ENCODE data around the gene PIM3.

Gene PIM3

DNA sequence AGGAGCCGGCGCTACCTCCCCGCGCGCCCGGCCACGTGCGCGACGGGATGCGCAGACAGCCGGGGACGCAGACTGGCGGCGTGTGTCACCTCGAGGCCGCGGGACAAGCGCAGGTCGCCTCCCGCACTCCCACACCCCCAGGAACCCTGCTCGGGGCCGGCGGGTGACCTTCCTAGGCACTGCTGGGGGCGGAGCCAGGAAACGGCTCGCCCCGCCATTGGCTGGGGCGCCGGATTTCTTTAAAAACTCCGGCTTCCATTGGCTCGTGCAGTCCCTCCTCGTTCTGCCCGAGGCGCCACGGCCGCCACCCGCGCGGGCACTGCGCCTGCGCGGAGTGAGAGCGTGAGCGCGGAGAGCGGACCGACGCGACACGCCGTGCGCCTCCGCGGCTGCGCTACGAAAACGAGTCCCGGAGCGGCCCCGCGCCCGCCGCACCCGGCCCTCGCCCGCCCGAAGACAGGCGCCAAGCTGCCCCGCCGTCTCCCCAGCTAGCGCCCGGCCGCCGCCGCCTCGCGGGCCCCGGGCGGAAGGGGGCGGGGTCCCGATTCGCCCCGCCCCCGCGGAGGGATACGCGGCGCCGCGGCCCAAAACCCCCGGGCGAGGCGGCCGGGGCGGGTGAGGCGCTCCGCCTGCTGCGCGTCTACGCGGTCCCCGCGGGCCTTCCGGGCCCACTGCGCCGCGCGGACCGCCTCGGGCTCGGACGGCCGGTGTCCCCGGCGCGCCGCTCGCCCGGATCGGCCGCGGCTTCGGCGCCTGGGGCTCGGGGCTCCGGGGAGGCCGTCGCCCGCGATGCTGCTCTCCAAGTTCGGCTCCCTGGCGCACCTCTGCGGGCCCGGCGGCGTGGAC lies at the start of gene PIM3:
Gene PIM3, plus strand, starts transcription at position 614 of the 846 bp plus-strand sequence. Its CDS starts 176 bp downstream, at position 790.
- Histone ChIP-seq H3K9me3 (ENCODE audit: insufficient read depth, low read length) (no peaks in the 10 kb centered on the region), H3K4me3 (ENCODE audit: insufficient read depth, low read length, poor library complexity, severe bottlenecking) (peak within 1 kb of the TSS; percentile 88), H2AFZ (ENCODE audit: low read depth, low read length, severe bottlenecking) (no peak within 1 kb of the TSS), H3K9ac (ENCODE audit: low read length) (peak within 1 kb of the TSS; percentile 86), H3K36me3 (ENCODE audit: low read length) (no peaks in the 10 kb centered on the region; the same call in 1 of the 2 replicates), H3F3A (ENCODE audit: insufficient read depth) (0 out of 2 replicates have a peak, but pooled peaks cover 4% of the 10 kb centered on the region), H3K27me3 (ENCODE audit: low read length) (no peaks in the 10 kb centered on the region), H3K27ac (ENCODE audit: low read depth, low read length) (peak within 1 kb of the TSS; percentile 83), H4K20me1 (ENCODE audit: low read depth, low read length) (peaks cover 3% of the 10 kb centered on the region; the same call in 1 of the 2 replicates), H3K4me2 (ENCODE audit: low read depth, low read length, poor library complexity, severe bottlenecking) (peak within 1 kb of the TSS; percentile 87), H3K79me2 (ENCODE audit: insufficient read depth, low read length) (peaks cover 31% of the 10 kb centered on the region), H3K9me2 (replicated peaks; ENCODE audit: insufficient read depth, low read length) (no peaks in the 10 kb centered on the region)
- TF ChIP-seq, protein P1, sequence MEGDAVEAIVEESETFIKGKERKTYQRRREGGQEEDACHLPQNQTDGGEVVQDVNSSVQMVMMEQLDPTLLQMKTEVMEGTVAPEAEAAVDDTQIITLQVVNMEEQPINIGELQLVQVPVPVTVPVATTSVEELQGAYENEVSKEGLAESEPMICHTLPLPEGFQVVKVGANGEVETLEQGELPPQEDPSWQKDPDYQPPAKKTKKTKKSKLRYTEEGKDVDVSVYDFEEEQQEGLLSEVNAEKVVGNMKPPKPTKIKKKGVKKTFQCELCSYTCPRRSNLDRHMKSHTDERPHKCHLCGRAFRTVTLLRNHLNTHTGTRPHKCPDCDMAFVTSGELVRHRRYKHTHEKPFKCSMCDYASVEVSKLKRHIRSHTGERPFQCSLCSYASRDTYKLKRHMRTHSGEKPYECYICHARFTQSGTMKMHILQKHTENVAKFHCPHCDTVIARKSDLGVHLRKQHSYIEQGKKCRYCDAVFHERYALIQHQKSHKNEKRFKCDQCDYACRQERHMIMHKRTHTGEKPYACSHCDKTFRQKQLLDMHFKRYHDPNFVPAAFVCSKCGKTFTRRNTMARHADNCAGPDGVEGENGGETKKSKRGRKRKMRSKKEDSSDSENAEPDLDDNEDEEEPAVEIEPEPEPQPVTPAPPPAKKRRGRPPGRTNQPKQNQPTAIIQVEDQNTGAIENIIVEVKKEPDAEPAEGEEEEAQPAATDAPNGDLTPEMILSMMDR (IDR thresholded peaks at IDR 0.05; ENCODE audit: insufficient read depth, low read length, poor library complexity, severe bottlenecking): no peak
- no peak for TF ChIP-seq EZH2phosphoT487 (conservative IDR thresholded peaks at IDR 0.05; ENCODE audit: low read length)

DNA sequence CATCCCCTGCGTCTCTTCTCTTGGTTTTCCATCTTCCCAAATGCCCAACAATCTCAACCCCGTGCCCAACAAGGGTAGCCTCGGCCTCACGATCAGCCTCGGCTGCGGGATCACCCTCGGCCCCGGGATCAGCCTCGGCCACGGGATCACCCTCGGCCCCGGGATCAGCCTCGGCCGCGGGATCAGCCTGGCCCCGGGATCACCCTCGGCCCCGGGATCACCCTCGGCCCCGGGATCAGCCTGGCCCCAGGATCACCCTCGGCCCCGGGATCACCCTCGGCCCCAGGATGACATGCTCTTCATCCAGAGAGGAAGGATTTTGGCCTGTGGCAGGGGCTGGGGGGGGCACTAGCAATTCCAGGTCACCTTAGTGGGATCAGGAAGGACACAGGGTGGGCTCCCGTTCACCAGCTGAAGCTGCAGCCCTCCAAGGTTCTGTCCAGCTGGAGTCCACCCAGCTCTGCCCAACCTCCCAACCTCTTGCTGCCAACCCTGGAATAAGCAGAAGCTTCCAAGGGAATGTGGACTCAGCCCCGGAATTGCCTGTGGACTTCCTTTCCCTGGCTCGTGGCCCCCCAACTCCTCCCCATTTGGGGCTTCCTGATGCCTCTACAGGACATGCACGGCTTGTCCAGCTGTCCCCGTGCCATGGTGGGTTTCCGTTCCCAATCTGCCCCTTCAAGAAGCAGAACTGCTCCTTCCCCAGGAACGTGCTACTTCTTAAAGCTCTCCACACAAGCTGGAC lies 48.5 kb upstream of the PIM3 start:
- H3K27ac ChIP-seq (ENCODE audit: low read depth, low read length): no peak overlapping the region
- H3K36me3 ChIP-seq (ENCODE audit: low read length): no peaks in the 10 kb centered on the region
- no peaks in the 10 kb centered on the region for H3K27me3 ChIP-seq (ENCODE audit: low read length)
- no peaks in the 10 kb centered on the region for H3F3A ChIP-seq (ENCODE audit: insufficient read depth)
- H3K9me2 ChIP-seq (replicated peaks; ENCODE audit: insufficient read depth, low read length): no peaks in the 10 kb centered on the region
- H3K4me2 ChIP-seq (ENCODE audit: low read depth, low read length, poor library complexity, severe bottlenecking): no peak overlapping the region
- H3K4me3 ChIP-seq (ENCODE audit: insufficient read depth, low read length, poor library complexity, severe bottlenecking): no peak overlapping the region
- peaks cover 6% of the 10 kb centered on the region; the same call in 1 of the 2 replicates for H3K79me2 ChIP-seq (ENCODE audit: insufficient read depth, low read length)
- H3K9me3 ChIP-seq (ENCODE audit: insufficient read depth, low read length): no peaks in the 10 kb centered on the region
- H4K20me1 ChIP-seq (ENCODE audit: low read depth, low read length): no peaks in the 10 kb centered on the region
- no peak overlapping the region for H3K9ac ChIP-seq (ENCODE audit: low read length)
- no peak overlapping the region for H2AFZ ChIP-seq (ENCODE audit: low read depth, low read length, severe bottlenecking)
- TF ChIP-seq, protein P1 (IDR thresholded peaks at IDR 0.05; ENCODE audit: insufficient read depth, low read length, poor library complexity, severe bottlenecking): no peak
- TF ChIP-seq EZH2phosphoT487 (conservative IDR thresholded peaks at IDR 0.05; ENCODE audit: low read length): no peak

DNA sequence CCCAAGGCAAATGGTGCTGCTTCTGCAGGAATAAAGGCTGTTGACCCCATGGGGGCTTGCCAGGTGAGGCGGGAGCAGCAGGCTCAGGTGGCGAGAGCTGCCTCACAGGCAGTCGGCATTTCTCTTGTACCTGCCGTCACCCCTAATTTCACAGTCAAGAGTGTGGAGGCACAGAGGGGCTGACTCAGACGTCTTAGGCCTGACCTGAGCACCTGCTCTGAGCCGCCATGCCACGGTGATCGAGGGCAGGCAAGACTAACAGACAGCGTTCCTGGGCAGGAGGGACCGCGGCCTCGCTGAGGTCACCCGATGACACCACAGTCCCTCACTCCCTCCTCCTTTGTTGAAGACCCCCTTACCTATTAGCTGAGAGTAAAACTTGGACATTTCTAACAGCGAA lies 47.5 kb upstream of the PIM3 start:
- Histone ChIP-seq H3K9me2 (replicated peaks; ENCODE audit: insufficient read depth, low read length) (no peaks in the 10 kb centered on the region), H3K36me3 (ENCODE audit: low read length) (no peaks in the 10 kb centered on the region), H4K20me1 (ENCODE audit: low read depth, low read length) (no peaks in the 10 kb centered on the region), H3K9me3 (ENCODE audit: insufficient read depth, low read length) (no peaks in the 10 kb centered on the region), H2AFZ (ENCODE audit: low read depth, low read length, severe bottlenecking) (no peak overlapping the region), H3F3A (ENCODE audit: insufficient read depth) (no peaks in the 10 kb centered on the region), H3K9ac (ENCODE audit: low read length) (no peak overlapping the region), H3K4me3 (ENCODE audit: insufficient read depth, low read length, poor library complexity, severe bottlenecking) (no peak overlapping the region), H3K4me2 (ENCODE audit: low read depth, low read length, poor library complexity, severe bottlenecking) (no peak overlapping the region), H3K27me3 (ENCODE audit: low read length) (no peaks in the 10 kb centered on the region), H3K27ac (ENCODE audit: low read depth, low read length) (no peak overlapping the region), H3K79me2 (ENCODE audit: insufficient read depth, low read length) (peaks cover 14% of the 10 kb centered on the region)
- no peak for TF ChIP-seq EZH2phosphoT487 (conservative IDR thresholded peaks at IDR 0.05; ENCODE audit: low read length)
- TF ChIP-seq, protein P1 (IDR thresholded peaks at IDR 0.05; ENCODE audit: insufficient read depth, low read length, poor library complexity, severe bottlenecking): no peak

Data from SU-DHL-6 (cell line).